ENCODE results near the gene ATXN1. TPM values are rescaled to one million over a fixed set of nuclear protein-coding genes. Genes with fewer than 3 reads are reported as not detected.

Gene ATXN1
- total and polyA plus RNA-seq, 3 donors from 2014 or later = 12.8 to 84.1 (median 64.3) TPM

GRCh38 chr6:16671302-16672289 lies 89.7 kb downstream of the ATXN1 start:
- peak overlapping the region; percentile 9 to 22 for H3K27ac ChIP-seq
- H3K27me3 ChIP-seq = no peaks in the 10 kb centered on the region
- H3K4me3 ChIP-seq = no peak overlapping the region
- intact Hi-C loops (cut with DNase I; ENCODE audit: low total_unique reads) = no loop called here
- H3K36me3 ChIP-seq (ENCODE audit: low read depth, missing control alignments) = no peaks in the 10 kb centered on the region
- 65 to 66% methylated on average over 6 of the region's 6 CpGs for WGBS, 2 donors
- peaks cover 30% of the 10 kb centered on the region for H3K4me1 ChIP-seq
- DNase-seq = no peak
- TF ChIP-seq POLR2A (IDR thresholded peaks at IDR 0.05) = no peak
- TF ChIP-seq CTCF (IDR thresholded peaks at IDR 0.05) = no peak
- H3K9me3 ChIP-seq = no peaks in the 10 kb centered on the region

GRCh38 chr6:16670617-16671051 lies 90.6 kb downstream of the ATXN1 start:
- H3K27ac ChIP-seq = peak overlapping the region in 1 of 2 donors; percentile 9
- TF ChIP-seq CTCF (IDR thresholded peaks at IDR 0.05) = no peak
- no peak for TF ChIP-seq POLR2A (IDR thresholded peaks at IDR 0.05)
- no peaks in the 10 kb centered on the region for H3K9me3 ChIP-seq
- no peaks in the 10 kb centered on the region for H3K27me3 ChIP-seq
- no peaks in the 10 kb centered on the region for H3K36me3 ChIP-seq (ENCODE audit: low read depth, missing control alignments)
- intact Hi-C loops (cut with DNase I; ENCODE audit: low total_unique reads) = no loop called here
- no peak overlapping the region for H3K4me3 ChIP-seq
- 58 to 60% methylated on average over 2 of the region's 2 CpGs for WGBS, 2 donors
- peaks cover 30% of the 10 kb centered on the region for H3K4me1 ChIP-seq
- no peak for DNase-seq

- H3K4me3 ChIP-seq = no peak overlapping the region
- peaks cover 30% of the 10 kb centered on the region for H3K4me1 ChIP-seq
- peak overlapping the region; percentile 9 to 17 for H3K27ac ChIP-seq
- TF ChIP-seq CTCF (IDR thresholded peaks at IDR 0.05) (no peak), POLR2A (IDR thresholded peaks at IDR 0.05) (no peak)
- intact Hi-C loops (cut with DNase I; ENCODE audit: low total_unique reads) = no loop called here
- no peaks in the 10 kb centered on the region for H3K27me3 ChIP-seq
- H3K9me3 ChIP-seq = no peaks in the 10 kb centered on the region
- no peaks in the 10 kb centered on the region for H3K36me3 ChIP-seq (ENCODE audit: low read depth, missing control alignments)
- 56 to 62% methylated on average over 4 of the region's 4 CpGs for WGBS, 2 donors
- no peak for DNase-seq
Measured at GRCh38 chr6:16670183-16670582, 91.1 kb downstream of the ATXN1 start.

GRCh38 chr6:16669227-16669626 lies 92.0 kb downstream of the ATXN1 start:
- intact Hi-C loops (cut with DNase I; ENCODE audit: low total_unique reads) = no loop called here
- Histone ChIP-seq H3K4me1 (peaks cover 26% of the 10 kb centered on the region), H3K27me3 (no peaks in the 10 kb centered on the region), H3K9me3 (no peaks in the 10 kb centered on the region), H3K27ac (no peak overlapping the region), H3K36me3 (ENCODE audit: low read depth, missing control alignments) (no peaks in the 10 kb centered on the region), H3K4me3 (no peak overlapping the region)
- no peak for TF ChIP-seq POLR2A (IDR thresholded peaks at IDR 0.05)
- TF ChIP-seq CTCF (IDR thresholded peaks at IDR 0.05) = no peak
- WGBS, 2 donors = 47 to 58% methylated on average over 3 of the region's 3 CpGs
- DNase-seq = no peak

Data from testis (tissue), 3 donors.